IMR-90 (cell line): Measurements from ENCODE around the gene UBE2C. TPM values are rescaled to one million over a fixed set of nuclear protein-coding genes. Genes with fewer than 3 reads are reported as not detected.

Experiments
- ATAC-seq: fragments of 200-7000 bp; cut with Tn5 transposase; 2 replicates; pipeline ENCODE4 v1.9.1; 2020; ENCODE audit warnings: low read depth, mild to moderate bottlenecking, moderate library complexity
- BruUV-seq: library from RNA; stranded (reverse); fragments of 400-500 nt; replicated peaks from 2 replicates; lab custom pipeline; 2021; lab: Mats Ljungman, UMichigan
- CTCF ChIA-PET: fragments of 300-600 bp; formaldehyde crosslinking; extraction: SDS; loops from one replicate; lab custom pipeline; 2021; ENCODE audit warnings: antibody characterized with exemption; lab: Yijun Ruan, JAX
- POLR2A ChIA-PET: fragments of 300-600 bp; sonication (Branson Sonifier 250); formaldehyde crosslinking; loops from one replicate; lab custom pipeline; 2022; ENCODE audit warnings: antibody characterized with exemption; ENCODE audit not compliant: unreplicated experiment; lab: Charles Lee
- DNase-seq: peaks from one replicate; pipeline ENCODE4 v3.0.0; 2013
- H2AFZ ChIP-seq: replicated peaks from 2 replicates; pipeline ENCODE3; 2013; ENCODE audit warnings: low read length, mild to moderate bottlenecking; ENCODE audit not compliant: poor library complexity
- H2AK5ac ChIP-seq: 2 replicates; pipeline ENCODE4 v1.6.1; 2013; ENCODE audit warnings: low read depth, low read length, inconsistent platforms
- H2AK9ac ChIP-seq: replicated peaks from 2 replicates; pipeline ENCODE3; 2013; ENCODE audit warnings: mild to moderate bottlenecking, low read depth, low read length, moderate library complexity; ENCODE audit not compliant: poor library complexity
- H2BK120ac ChIP-seq: 2 replicates; pipeline ENCODE4 v1.6.1; 2013; ENCODE audit warnings: low read depth, low read length, inconsistent platforms
- H2BK15ac ChIP-seq: 3 replicates; pipeline ENCODE4 v1.6.1; 2013; ENCODE audit warnings: low read depth, low read length, inconsistent platforms
- H2BK20ac ChIP-seq: 2 replicates; pipeline ENCODE4 v1.6.1; 2013; ENCODE audit warnings: low read depth, mild to moderate bottlenecking, inconsistent platforms, low read length, moderate library complexity
- H2BK5ac ChIP-seq: 2 replicates; pipeline ENCODE4 v1.6.1; 2013; ENCODE audit warnings: mild to moderate bottlenecking, low read depth, low read length, inconsistent platforms; ENCODE audit not compliant: poor library complexity, severe bottlenecking
- H3K14ac ChIP-seq: replicated peaks from 2 replicates; pipeline ENCODE4 v1.6.1; 2013; ENCODE audit warnings: low read depth, low read length, inconsistent platforms
- H3K18ac ChIP-seq: 2 replicates; pipeline ENCODE4 v1.6.1; 2013; ENCODE audit warnings: low read depth, low read length, control low read depth
- H3K23ac ChIP-seq: 2 replicates; pipeline ENCODE4 v1.6.1; 2013; ENCODE audit warnings: low read depth, low read length, inconsistent platforms
- H3K27ac ChIP-seq: 2 replicates; pipeline ENCODE4 v1.5.1; 2013; ENCODE audit warnings: mild to moderate bottlenecking, control low read depth, low read length; ENCODE audit not compliant: insufficient read depth
- H3K27me3 ChIP-seq: 2 replicates; pipeline ENCODE4 v1.6.1; 2013; ENCODE audit warnings: low read length; ENCODE audit not compliant: control insufficient read depth, insufficient read depth
- H3K36me3 ChIP-seq: 2 replicates; pipeline ENCODE4 v1.6.1; 2013; ENCODE audit warnings: low read length, mixed read lengths; ENCODE audit not compliant: control insufficient read depth, insufficient read depth
- H3K4ac ChIP-seq: 2 replicates; pipeline ENCODE4 v1.6.1; 2013; ENCODE audit warnings: low read depth, low read length, inconsistent platforms
- H3K4me1 ChIP-seq: 2 replicates; pipeline ENCODE4 v1.6.1; 2013; ENCODE audit warnings: low read length, mixed read lengths; ENCODE audit not compliant: control insufficient read depth, insufficient read depth
- H3K4me2 ChIP-seq: 2 replicates; pipeline ENCODE4 v1.6.1; 2013; ENCODE audit warnings: low read depth, mild to moderate bottlenecking, control low read depth, low read length, moderate library complexity
- H3K4me3 ChIP-seq: 2 replicates; pipeline ENCODE4 v1.5.1; 2013; ENCODE audit warnings: low read depth, mild to moderate bottlenecking, control low read depth, low read length, moderate library complexity; ENCODE audit not compliant: insufficient read depth
- H3K56ac ChIP-seq: 2 replicates; pipeline ENCODE4 v1.6.1; 2013; ENCODE audit warnings: low read length, inconsistent platforms; ENCODE audit not compliant: insufficient read depth; ENCODE audit errors: extremely low read depth
- H3K79me1 ChIP-seq, 2 experiments: 2 replicates each; pipeline ENCODE4 v1.6.1; 2013; ENCODE audit warnings: low read length in 2 of 2, inconsistent platforms in 1 of 2, low read depth in 1 of 2
- H3K9ac ChIP-seq: 2 replicates; pipeline ENCODE4 v1.6.1; 2013; ENCODE audit warnings: low read depth, low read length, control low read depth
- H3K9me1 ChIP-seq: 2 replicates; pipeline ENCODE4 v1.6.1; 2013; ENCODE audit warnings: low read length, inconsistent platforms; ENCODE audit not compliant: insufficient read depth
- H3K9me3 ChIP-seq: 2 replicates; pipeline ENCODE4 v1.6.1; 2013; ENCODE audit warnings: low read length; ENCODE audit not compliant: control insufficient read depth, insufficient read depth
- H4K20me1 ChIP-seq: 2 replicates; pipeline ENCODE4 v1.6.1; 2013; ENCODE audit warnings: low read length, inconsistent platforms; ENCODE audit not compliant: insufficient read depth
- H4K5ac ChIP-seq: 2 replicates; pipeline ENCODE4 v1.6.1; 2013; ENCODE audit warnings: mild to moderate bottlenecking, low read depth, low read length, control low read depth
- H4K8ac ChIP-seq, 2 experiments: 2 replicates each; pipeline ENCODE4 v1.6.1; 2013; ENCODE audit warnings: low read depth in 2 of 2, low read length in 2 of 2, control low read depth in 1 of 2, inconsistent platforms in 1 of 2
- H4K91ac ChIP-seq: 2 replicates; pipeline ENCODE4 v1.6.1; 2013; ENCODE audit warnings: low read depth, low read length, inconsistent platforms; ENCODE audit not compliant: insufficient read depth
- BHLHE40 ChIP-seq: fragments of 150-350 bp; IDR thresholded peaks from 2 replicates; pipeline ENCODE4 v1.6.1; 2016; ENCODE audit warnings: mild to moderate bottlenecking, low read depth, low read length
- NFE2L2 ChIP-seq: fragments of 150-350 bp; IDR thresholded peaks from 2 replicates; pipeline ENCODE4 v1.6.1; 2016; ENCODE audit warnings: low read depth, mild to moderate bottlenecking, low read length
- WGBS, 2 experiments: methylation state at CpG; one replicate each; pipeline versions ENCODE4 v1.1.5 to v1.1.7; 2013; ENCODE audit warnings: missing lambda C conversion rate in 2 of 2; ENCODE audit not compliant: insufficient read length in 1 of 2; ENCODE audit errors: extremely low coverage in 2 of 2; 5-methylcytosine and 5-hydroxymethylcytosine counted together
- dilution Hi-C: fragments of 300-500 bp; cut with HindIII; formaldehyde crosslinking; loops from one replicate; pipeline ENCODE4 v1.14.3; 2018; ENCODE audit warnings: low sequenced_read_pairs; ENCODE audit not compliant: unreplicated experiment
- in situ Hi-C: fragments of 300-500 bp; cut with MboI; formaldehyde crosslinking; loops from 3 replicates; pipeline ENCODE4 v1.14.3; 2019; ENCODE audit warnings: low sequenced_read_pairs, inconsistent platforms, mixed read lengths
- intact Hi-C: fragments of 100-400 bp; cut with micrococcal nuclease; formaldehyde crosslinking; loops from 2 replicates; pipeline ENCODE4 v1.10.0; 2022
- polyA plus RNA-seq, 3 experiments: library from polyadenylated mRNA; depleted of rRNA; stranded (reverse); fragments of >200 nt; gene quantifications; 2 replicates each; pipeline ENCODE4 v1.2.3, GENCODE V29; 2012; ENCODE audit warnings: low replicate concordance in 1 of 3
- total RNA-seq: library from RNA; depleted of rRNA; stranded (reverse); fragments of >200 nt; gene quantifications from 2 replicates; pipeline ENCODE4 v1.2.3, GENCODE V29; 2012

Gene UBE2C
- total and polyA plus RNA-seq, 2 of the 4 experiments (the other 2 are of a cell fraction) = 43.4 to 120 TPM

- BruUV-seq = no TSS peak
- peaks cover 17% of the 10 kb centered on the region for H3K4me1 ChIP-seq
- ChIA-PET POLR2A (no interaction called here), CTCF (no interaction called here)
- no peaks in the 10 kb centered on the region for H3K79me1 ChIP-seq
- no peak overlapping the region for H2BK20ac ChIP-seq
- no peak overlapping the region for H2BK15ac ChIP-seq
- dilution Hi-C loops (no loop called here), intact Hi-C loops (no loop called here), in situ Hi-C loops (no loop called here)
- H2AK9ac ChIP-seq = peak overlapping the region; percentile 73
- WGBS, 2 experiments = 10% methylated on average over 10 of the region's 24 CpGs; no CpG with 5 or more reads in 1 of the 2 experiments
- peak overlapping the region; percentile 69 for H3K4ac ChIP-seq
- peak; percentile 78 for ATAC-seq
- H2BK120ac ChIP-seq = peak overlapping the region; percentile 36
- no peak overlapping the region for H4K91ac ChIP-seq
- no peaks in the 10 kb centered on the region for H3K9me3 ChIP-seq
- H3K4me3 ChIP-seq = no peak overlapping the region
- H4K5ac ChIP-seq = peak overlapping the region; percentile 19; the same call in 1 of the 2 replicates
- no peak overlapping the region; the same call in 1 of the 2 replicates for H3K18ac ChIP-seq
- H3K36me3 ChIP-seq = no peaks in the 10 kb centered on the region
- no peak overlapping the region for H3K9ac ChIP-seq
- no peak overlapping the region for H3K56ac ChIP-seq
- peak overlapping the region; percentile 55; the same call in 1 of the 2 replicates for H3K4me2 ChIP-seq
- H3K14ac ChIP-seq = no peak overlapping the region
- peaks cover 2% of the 10 kb centered on the region; the same call in 1 of the 2 replicates for H3K27me3 ChIP-seq
- no peaks in the 10 kb centered on the region for H4K20me1 ChIP-seq
- H2AFZ ChIP-seq = peak overlapping the region; percentile 85
- peak overlapping the region in 1 of 2 experiments; percentile 75; a peak in 1 of 4 replicates for H4K8ac ChIP-seq
- H3K9me1 ChIP-seq = no peaks in the 10 kb centered on the region
- DNase-seq = peak; percentile 47
- TF ChIP-seq NFE2L2 (no peak), BHLHE40 (peak; percentile 3; the same call in 1 of the 2 replicates)
- H2BK5ac ChIP-seq = no peak overlapping the region
- H3K23ac ChIP-seq = no peak overlapping the region
- no peak overlapping the region for H3K27ac ChIP-seq
- peak overlapping the region; percentile 84; the same call in 1 of the 2 replicates for H2AK5ac ChIP-seq
Measured at GRCh38 chr20:45822857-45823256, 10.4 kb downstream of the UBE2C start.
